Parathyroid adenoma (tissue), 2 donors: ENCODE results near the gene PAFAH2.

Experiments
- H2AFZ ChIP-seq: fragments of 300-600 bp; sonication (generic); one replicate; pipeline ENCODE4 v1.7.0; 2017; ENCODE audit warnings: antibody characterized with exemption, mild to moderate bottlenecking
- H3K27ac ChIP-seq: fragments of 300-600 bp; sonication (generic); one replicate; pipeline ENCODE4 v1.7.0; 2017
- H3K27me3 ChIP-seq: fragments of 300-600 bp; sonication (generic); one replicate; pipeline ENCODE4 v1.7.0; 2017; ENCODE audit warnings: low read length; ENCODE audit not compliant: control insufficient read depth, insufficient read depth
- H3K36me3 ChIP-seq: fragments of 300-600 bp; sonication (generic); one replicate; pipeline ENCODE4 v1.7.0; 2017; ENCODE audit warnings: low read length; ENCODE audit not compliant: control insufficient read depth, insufficient read depth
- H3K4me1 ChIP-seq: fragments of 300-600 bp; sonication (generic); one replicate; pipeline ENCODE4 v1.7.0; 2017; ENCODE audit warnings: control low read depth
- H3K4me2 ChIP-seq: fragments of 300-600 bp; sonication (generic); one replicate; pipeline ENCODE4 v1.7.0; 2017; ENCODE audit warnings: low read length
- H3K4me3 ChIP-seq: fragments of 300-600 bp; sonication (generic); one replicate; pipeline ENCODE4 v1.7.0; 2017; ENCODE audit warnings: low read depth, low read length
- H3K79me2 ChIP-seq: fragments of 300-600 bp; sonication (generic); one replicate; pipeline ENCODE4 v1.7.0; 2017; ENCODE audit warnings: control low read depth
- H3K9ac ChIP-seq: fragments of 300-600 bp; sonication (generic); one replicate; pipeline ENCODE4 v1.7.0; 2017; ENCODE audit warnings: mild to moderate bottlenecking
- H3K9me3 ChIP-seq: fragments of 300-600 bp; sonication (generic); one replicate; pipeline ENCODE4 v1.7.0; 2017; ENCODE audit warnings: low read length; ENCODE audit not compliant: control insufficient read depth
- TF ChIP-seq, protein P1 (sequence below): fragments of 300-600 bp; sonication (generic); IDR thresholded peaks from one replicate; pipeline ENCODE4 v1.7.0; 2017; ENCODE audit warnings: antibody characterized with exemption, mild to moderate bottlenecking
- donor health status: primary hyperparathyroidism.

Gene PAFAH2

GRCh38 chr1:26035203-26035958, 37.5 kb upstream of the PAFAH2 start:
- Histone ChIP-seq H3K4me1 (peaks cover 4% of the 10 kb centered on the region), H3K9me3 (no peaks in the 10 kb centered on the region), H3K9ac (no peak overlapping the region), H3K36me3 (no peaks in the 10 kb centered on the region), H3K4me3 (peak overlapping the region; percentile 91), H3K27ac (peak overlapping the region; percentile 80), H3K4me2 (peak overlapping the region; percentile 100), H2AFZ (peak overlapping the region; percentile 99), H3K27me3 (no peaks in the 10 kb centered on the region), H3K79me2 (no peaks in the 10 kb centered on the region)
- TF ChIP-seq, protein P1, sequence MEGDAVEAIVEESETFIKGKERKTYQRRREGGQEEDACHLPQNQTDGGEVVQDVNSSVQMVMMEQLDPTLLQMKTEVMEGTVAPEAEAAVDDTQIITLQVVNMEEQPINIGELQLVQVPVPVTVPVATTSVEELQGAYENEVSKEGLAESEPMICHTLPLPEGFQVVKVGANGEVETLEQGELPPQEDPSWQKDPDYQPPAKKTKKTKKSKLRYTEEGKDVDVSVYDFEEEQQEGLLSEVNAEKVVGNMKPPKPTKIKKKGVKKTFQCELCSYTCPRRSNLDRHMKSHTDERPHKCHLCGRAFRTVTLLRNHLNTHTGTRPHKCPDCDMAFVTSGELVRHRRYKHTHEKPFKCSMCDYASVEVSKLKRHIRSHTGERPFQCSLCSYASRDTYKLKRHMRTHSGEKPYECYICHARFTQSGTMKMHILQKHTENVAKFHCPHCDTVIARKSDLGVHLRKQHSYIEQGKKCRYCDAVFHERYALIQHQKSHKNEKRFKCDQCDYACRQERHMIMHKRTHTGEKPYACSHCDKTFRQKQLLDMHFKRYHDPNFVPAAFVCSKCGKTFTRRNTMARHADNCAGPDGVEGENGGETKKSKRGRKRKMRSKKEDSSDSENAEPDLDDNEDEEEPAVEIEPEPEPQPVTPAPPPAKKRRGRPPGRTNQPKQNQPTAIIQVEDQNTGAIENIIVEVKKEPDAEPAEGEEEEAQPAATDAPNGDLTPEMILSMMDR, result no peak

GRCh38 chr1:26034504-26035202, 36.8 kb upstream of the PAFAH2 start:
- no peaks in the 10 kb centered on the region for H3K36me3 ChIP-seq
- peak overlapping the region; percentile 91 for H3K4me3 ChIP-seq
- H3K9ac ChIP-seq, result no peak overlapping the region

GRCh38 chr1:26032656-26033357, 34.9 kb upstream of the PAFAH2 start:
- no peaks in the 10 kb centered on the region for H3K36me3 ChIP-seq
- H3K27me3 ChIP-seq, result no peaks in the 10 kb centered on the region
- TF ChIP-seq, protein P1, result no peak
- H3K27ac ChIP-seq, result no peak overlapping the region
- peaks cover 4% of the 10 kb centered on the region for H3K4me1 ChIP-seq
- H3K9ac ChIP-seq, result no peak overlapping the region
- no peak overlapping the region for H3K4me3 ChIP-seq
- no peaks in the 10 kb centered on the region for H3K79me2 ChIP-seq
- no peak overlapping the region for H2AFZ ChIP-seq
- H3K9me3 ChIP-seq, result no peaks in the 10 kb centered on the region
- H3K4me2 ChIP-seq, result no peak overlapping the region

More at GRCh38 chr1:26034504-26035202, 36.8 kb upstream of the PAFAH2 start:
- H3K4me1 ChIP-seq, result peaks cover 4% of the 10 kb centered on the region
- H2AFZ ChIP-seq, result peak overlapping the region; percentile 99
- H3K27me3 ChIP-seq, result no peaks in the 10 kb centered on the region
- peak overlapping the region; percentile 100 for H3K4me2 ChIP-seq
- H3K27ac ChIP-seq, result no peak overlapping the region
- no peaks in the 10 kb centered on the region for H3K79me2 ChIP-seq
- no peaks in the 10 kb centered on the region for H3K9me3 ChIP-seq
- TF ChIP-seq, protein P1, result no peak

DNA sequence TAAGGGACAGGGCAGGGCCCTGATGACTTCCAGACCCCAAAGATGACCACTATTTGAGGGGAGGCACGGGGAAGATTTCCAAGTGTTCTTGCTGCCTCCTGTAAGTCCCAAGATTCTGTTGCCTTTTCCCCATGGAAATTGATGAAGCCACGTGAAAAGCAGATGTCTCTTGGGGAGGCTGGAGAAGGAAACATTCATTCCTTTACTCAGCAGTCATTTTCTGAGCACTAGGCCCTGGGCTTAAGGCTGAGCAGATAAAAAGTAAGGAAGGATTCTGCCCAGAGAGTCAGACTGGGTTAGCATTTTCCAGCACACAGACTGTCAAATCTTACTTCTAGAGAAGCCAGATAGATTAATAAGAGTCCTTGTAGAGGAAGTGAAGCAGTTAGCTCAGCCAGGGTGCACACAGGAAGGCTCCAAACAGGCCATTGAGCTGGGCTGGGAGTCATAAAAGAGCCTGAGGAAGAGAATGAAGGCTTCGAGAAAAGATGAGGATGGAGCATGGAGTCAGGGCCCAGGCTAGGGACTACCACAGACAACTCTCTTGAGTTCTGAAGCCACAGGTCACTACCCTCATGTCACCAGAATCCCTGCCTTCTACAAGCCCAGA, 33.9 kb upstream of the PAFAH2 start:
- Histone ChIP-seq H3K79me2 (no peaks in the 10 kb centered on the region), H3K9ac (no peak overlapping the region), H3K27ac (no peak overlapping the region), H2AFZ (no peak overlapping the region), H3K4me3 (no peak overlapping the region), H3K4me1 (peaks cover 4% of the 10 kb centered on the region), H3K36me3 (no peaks in the 10 kb centered on the region), H3K27me3 (no peaks in the 10 kb centered on the region), H3K9me3 (no peaks in the 10 kb centered on the region), H3K4me2 (no peak overlapping the region)
- TF ChIP-seq, protein P1, result no peak
